Neutrophil (primary cell): ENCODE measurements around the gene REL.

Experiments
- H3K27ac ChIP-seq: fragments of 200-600 bp; sonication (generic); 2 replicates; pipeline ENCODE4 v1.5.1; 2016; ENCODE audit warnings: mild to moderate bottlenecking, moderate library complexity
- H3K27me3 ChIP-seq: fragments of 200-600 bp; sonication (generic); 2 replicates; pipeline ENCODE4 v1.6.0; 2016; ENCODE audit warnings: mild to moderate bottlenecking
- H3K36me3 ChIP-seq: fragments of 200-600 bp; sonication (generic); 2 replicates; pipeline ENCODE4 v1.5.1; 2017
- H3K4me1 ChIP-seq, 2 experiments: fragments of 200-600 bp in 1 of 2; sonication (generic) in 1 of 2; 1 replicate in 1 of 2; 2 replicates in 1 of 2; pipeline versions ENCODE4 v1.5.1 to v1.6.1; 2013 to 2016; ENCODE audit warnings: low read depth in 1 of 2, low read length in 1 of 2, mild to moderate bottlenecking in 1 of 2, moderate library complexity in 1 of 2; ENCODE audit not compliant: control insufficient read depth in 1 of 2, insufficient read depth in 1 of 2
- H3K4me3 ChIP-seq, 2 experiments: fragments of 200-600 bp in 1 of 2; sonication (generic) in 1 of 2; 1 replicate in 1 of 2; 2 replicates in 1 of 2; pipeline ENCODE4 v1.5.1; 2013 to 2016; ENCODE audit warnings: low read depth in 1 of 2, low read length in 1 of 2, mild to moderate bottlenecking in 1 of 2, moderate library complexity in 1 of 2
- H3K9me3 ChIP-seq: fragments of 200-600 bp; sonication (generic); 2 replicates; pipeline ENCODE4 v1.5.1; 2016
- CTCF ChIP-seq: fragments of 200-600 bp; sonication (generic); IDR thresholded peaks from 2 replicates; pipeline ENCODE4 v1.5.1; 2016; ENCODE audit warnings: antibody characterized with exemption

REL gene

GRCh38 chr2:60958800-60959199 is 77.4 kb downstream of the REL start:
- no peak overlapping the region for H3K27ac ChIP-seq
- H3K4me1 ChIP-seq: peaks cover 27 to 28% of the 10 kb centered on the region in 2 experiments
- no peaks in the 10 kb centered on the region for H3K27me3 ChIP-seq
- peaks cover 4% of the 10 kb centered on the region for H3K36me3 ChIP-seq
- no peak overlapping the region for H3K4me3 ChIP-seq
- no peaks in the 10 kb centered on the region for H3K9me3 ChIP-seq
- no peak for TF ChIP-seq CTCF

DNA sequence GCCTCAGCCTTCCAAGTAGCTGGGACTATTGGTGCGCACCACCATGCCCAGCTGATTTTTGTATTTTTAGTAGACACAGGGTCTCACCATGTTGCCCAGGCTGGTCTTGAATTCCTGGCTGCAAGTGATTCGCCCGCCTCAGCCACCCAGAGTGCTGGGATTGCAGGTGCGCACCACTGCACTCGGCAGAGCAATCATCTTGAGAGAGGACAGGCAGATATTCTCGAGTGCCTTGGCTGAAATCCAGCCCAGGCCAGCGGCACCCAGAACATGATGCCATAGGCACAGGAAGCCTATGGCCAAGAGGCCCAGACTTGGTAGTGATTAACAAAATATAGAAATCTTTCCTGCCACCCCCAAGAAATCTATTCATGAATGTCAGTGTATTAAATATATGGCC is 78.1 kb downstream of the REL start:
- Histone ChIP-seq H3K27me3 (no peaks in the 10 kb centered on the region), H3K4me3 (no peak overlapping the region), H3K27ac (no peak overlapping the region), H3K36me3 (peaks cover 4% of the 10 kb centered on the region), H3K4me1 (peaks cover 20 to 21% of the 10 kb centered on the region in 2 experiments), H3K9me3 (no peaks in the 10 kb centered on the region)
- TF ChIP-seq CTCF: no peak

- TF ChIP-seq CTCF: no peak
These were observed 79.3 kb downstream of the REL start for GRCh38 chr2:60960706-60961105.

DNA sequence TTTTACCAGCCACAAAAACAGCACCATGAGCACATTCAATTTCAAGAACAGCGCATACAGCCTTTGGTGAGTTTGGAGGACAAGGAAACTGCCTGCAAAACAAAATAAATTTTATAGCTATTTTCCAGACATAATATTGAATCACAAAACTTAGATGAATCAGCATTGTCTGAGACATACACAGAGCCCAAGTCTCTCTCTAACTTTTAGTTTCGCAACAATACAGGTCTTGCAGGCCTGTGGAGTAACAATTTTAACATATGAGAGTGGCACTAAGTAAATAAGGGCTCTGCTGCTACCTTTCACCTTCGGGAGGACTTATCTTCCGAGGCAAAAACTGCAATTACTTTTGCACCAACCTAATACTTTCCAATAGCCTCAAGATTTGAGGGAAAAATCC is 80.1 kb downstream of the REL start:
- H3K4me1 ChIP-seq: peaks cover 15 to 20% of the 10 kb centered on the region in 2 experiments
- H3K27me3 ChIP-seq: no peaks in the 10 kb centered on the region
- peak overlapping the region; percentile 65 for H3K27ac ChIP-seq

More at GRCh38 chr2:60960706-60961105, 79.3 kb downstream of the REL start:
- Histone ChIP-seq H3K9me3 (no peaks in the 10 kb centered on the region), H3K27me3 (no peaks in the 10 kb centered on the region), H3K27ac (peak overlapping the region; percentile 65), H3K4me3 (no peak overlapping the region), H3K4me1 (peaks cover 15 to 17% of the 10 kb centered on the region in 2 experiments), H3K36me3 (peaks cover 4% of the 10 kb centered on the region)

GRCh38 chr2:60962528-60962927 is 81.2 kb downstream of the REL start:
- H3K9me3 ChIP-seq: no peaks in the 10 kb centered on the region
- H3K27me3 ChIP-seq: no peaks in the 10 kb centered on the region
- peaks cover 4% of the 10 kb centered on the region for H3K36me3 ChIP-seq
- H3K27ac ChIP-seq: no peak overlapping the region
- no peak for TF ChIP-seq CTCF
- H3K4me3 ChIP-seq: no peak overlapping the region
- peaks cover 15 to 21% of the 10 kb centered on the region in 2 experiments for H3K4me1 ChIP-seq

More for the DNA sequence above, 80.1 kb downstream of the REL start:
- TF ChIP-seq CTCF: no peak
- Histone ChIP-seq H3K9me3 (no peaks in the 10 kb centered on the region), H3K4me3 (no peak overlapping the region), H3K36me3 (peaks cover 4% of the 10 kb centered on the region)

GRCh38 chr2:60963190-60963589 is 81.8 kb downstream of the REL start:
- Histone ChIP-seq H3K4me3 (no peak overlapping the region), H3K27me3 (no peaks in the 10 kb centered on the region), H3K36me3 (peaks cover 4% of the 10 kb centered on the region), H3K27ac (no peak overlapping the region), H3K4me1 (peaks cover 15 to 21% of the 10 kb centered on the region in 2 experiments), H3K9me3 (no peaks in the 10 kb centered on the region)
- TF ChIP-seq CTCF: no peak
